K562 (cell line): ENCODE data around the gene SEMA4G. TPM values are rescaled to one million over a fixed set of nuclear protein-coding genes. Genes with fewer than 3 reads are reported as not detected.

Experiments
- ATAC-seq: fragments of 200-7000 bp; cut with Tn5 transposase; 3 replicates; pipeline ENCODE4 v1.9.1; 2020; ENCODE audit warnings: moderate library complexity
- BruUV-seq: library from RNA; stranded (reverse); fragments of 400-500 nt; replicated peaks from 2 replicates; lab custom pipeline; 2021; lab: Mats Ljungman, UMichigan
- CTCF ChIA-PET: fragments of 300-600 bp; formaldehyde crosslinking; extraction: SDS; loops from one replicate; lab custom pipeline; 2021; ENCODE audit warnings: low intra/inter-chr PET ratio; lab: Yijun Ruan, JAX
- POLR2A ChIA-PET: fragments of 300-600, 350-650 bp; sonication (Branson Sonifier 250); formaldehyde crosslinking; extraction: SDS; loops from one replicate; lab custom pipeline; 2021; ENCODE audit warnings: antibody characterized with exemption, inconsistent platforms; lab: Yijun Ruan, JAX
- DNase-seq, 4 experiments: peaks; one replicate each; pipeline versions ENCODE4 v3.0.0 to v3.0.0-alpha.2; 2011 to 2018; ENCODE audit warnings: low spot score in 3 of 4, mixed read lengths in 3 of 4; ENCODE audit errors: extremely low read depth in 1 of 4
- FAIRE-seq: peaks from 2 replicates; lab custom pipeline; 2011; peaks lifted over from hg19 to GRCh38; lab: Jason Lieb, UNC
- H2AFZ ChIP-seq: 2 replicates; pipeline ENCODE4 v1.6.0; 2011; ENCODE audit warnings: low read depth, low read length, control low read depth, inconsistent platforms
- H3K27ac ChIP-seq: fragments of 200-600 bp; 3 replicates; pipeline ENCODE4 v1.8.0; 2011; ENCODE audit warnings: low read depth, mild to moderate bottlenecking, control low read depth, inconsistent platforms, low read length, moderate library complexity, mixed read lengths; ENCODE audit errors: extremely low read depth
- H3K27me3 ChIP-seq, 2 experiments: fragments of 300-600 bp in 1 of 2; 2 replicates in 1 of 2; 3 replicates in 1 of 2; pipeline versions ENCODE4 v1.6.0 to v1.8.0; 2011; ENCODE audit warnings: inconsistent platforms in 2 of 2, low read length in 2 of 2, mild to moderate bottlenecking in 1 of 2, mixed read lengths in 1 of 2, moderate library complexity in 1 of 2; ENCODE audit not compliant: control insufficient read depth in 2 of 2, insufficient read depth in 2 of 2
- H3K36me3 ChIP-seq: fragments of 300-600 bp; 3 replicates; pipeline ENCODE4 v1.8.0; 2011; ENCODE audit warnings: mild to moderate bottlenecking, low read length, inconsistent platforms; ENCODE audit not compliant: control insufficient read depth, insufficient read depth
- H3K4me1 ChIP-seq, 2 experiments: fragments of 200-600 bp in 1 of 2; replicated peaks in 1 of 2; 2 replicates in 1 of 2; 3 replicates in 1 of 2; pipeline versions ENCODE4 v1.5.1 to v1.8.0; 2011; ENCODE audit warnings: inconsistent platforms in 2 of 2, low read length in 2 of 2, mild to moderate bottlenecking in 1 of 2, mixed read lengths in 1 of 2, moderate library complexity in 1 of 2; ENCODE audit not compliant: control insufficient read depth in 2 of 2, insufficient read depth in 2 of 2
- H3K4me2 ChIP-seq: 2 replicates; pipeline ENCODE4 v1.6.1; 2011; ENCODE audit warnings: low read length, control low read depth, inconsistent platforms, mixed read lengths; ENCODE audit not compliant: insufficient read depth
- H3K4me3 ChIP-seq: fragments of 200-600 bp; sonication (generic), shearing (Covaris generic); 2 replicates; pipeline ENCODE4 v1.5.1; 2016; ENCODE audit warnings: control low read depth, inconsistent platforms
- H3K79me2 ChIP-seq: fragments of 200-600 bp; 3 replicates; pipeline ENCODE4 v1.8.0; 2011; ENCODE audit warnings: low read length, inconsistent platforms; ENCODE audit not compliant: control insufficient read depth, insufficient read depth
- H3K9ac ChIP-seq, 2 experiments: 2 replicates each; pipeline versions ENCODE4 v1.6.0 to v1.6.1; 2011; ENCODE audit warnings: low read depth in 2 of 2, low read length in 2 of 2, control low read depth in 1 of 2, inconsistent platforms in 1 of 2, mild to moderate bottlenecking in 1 of 2, mixed read lengths in 1 of 2; ENCODE audit not compliant: insufficient read depth in 1 of 2
- H3K9me1 ChIP-seq: one replicate; pipeline ENCODE4 v1.6.0; 2011; ENCODE audit warnings: inconsistent platforms, mild to moderate bottlenecking, low read length, moderate library complexity; ENCODE audit not compliant: control insufficient read depth, insufficient read depth
- H3K9me3 ChIP-seq: replicated peaks from 2 replicates; pipeline ENCODE4 v1.5.1; 2011; ENCODE audit warnings: low read depth, low read length, inconsistent platforms; ENCODE audit not compliant: control insufficient read depth, insufficient read depth
- H4K20me1 ChIP-seq: replicated peaks from 2 replicates; pipeline ENCODE4 v1.6.1; 2011; ENCODE audit warnings: low read length, inconsistent platforms, mixed read lengths; ENCODE audit not compliant: control insufficient read depth, insufficient read depth
- CHCHD3 ChIP-seq: fragments of 250-450 bp; sonication (Bioruptor Pico); IDR thresholded peaks from 2 replicates; pipeline ENCODE4 v2.1.2; 2022; ENCODE audit warnings: mild to moderate bottlenecking
- CLOCK ChIP-seq: fragments of 250-450 bp; sonication (Bioruptor Pico); IDR thresholded peaks from 2 replicates; pipeline ENCODE4 v1.4.0; 2020; ENCODE audit warnings: mild to moderate bottlenecking, moderate library complexity, borderline replicate concordance
- ETS1 ChIP-seq: conservative IDR thresholded peaks from 2 replicates; pipeline ENCODE4 v1.6.1; 2011; ENCODE audit warnings: low read depth, mild to moderate bottlenecking, low read length; ENCODE audit not compliant: control insufficient read depth
- NCOR1 ChIP-seq: fragments of 450-650 bp; IDR thresholded peaks from 2 replicates; pipeline ENCODE4 v1.6.1; 2016; ENCODE audit warnings: mild to moderate bottlenecking, moderate library complexity
- NRF1 ChIP-seq, 2 experiments: fragments of 450-650 bp; IDR thresholded peaks in 1 of 2; conservative IDR thresholded peaks in 1 of 2; 2 replicates each; pipeline ENCODE4 v1.6.1; 2014; ENCODE audit warnings: mild to moderate bottlenecking in 2 of 2
- PHF8 ChIP-seq: fragments of 200-600 bp; sonication (generic); IDR thresholded peaks from 2 replicates; pipeline ENCODE4 v1.6.1; 2012; ENCODE audit warnings: mixed run types, mild to moderate bottlenecking, inconsistent platforms, low read length, moderate library complexity, borderline replicate concordance
- POLR3A ChIP-seq: IDR thresholded peaks from 2 replicates; pipeline ENCODE4 v1.6.1; 2011; ENCODE audit warnings: borderline replicate concordance, mild to moderate bottlenecking, moderate library complexity; ENCODE audit not compliant: insufficient read length, insufficient read depth; ENCODE audit errors: extremely low read depth
- TAF1 ChIP-seq: IDR thresholded peaks from 2 replicates; pipeline ENCODE4 v1.6.1; 2011; ENCODE audit warnings: mild to moderate bottlenecking, low read length, moderate library complexity; ENCODE audit not compliant: insufficient read depth, control insufficient read depth, severe bottlenecking; ENCODE audit errors: extremely low read depth
- THAP7 ChIP-seq: fragments of 250-450 bp; sonication (Bioruptor Pico); IDR thresholded peaks from 2 replicates; pipeline ENCODE4 v1.5.0; 2021
- VEZF1 ChIP-seq: fragments of 200-800 bp; sonication (Bioruptor generic); IDR thresholded peaks from 2 replicates; pipeline ENCODE4 v1.6.1; 2017; ENCODE audit warnings: missing genetic modification characterization, missing compliant biosample characterization
- ZBTB7A ChIP-seq: IDR thresholded peaks from 2 replicates; pipeline ENCODE4 v1.6.1; 2011; ENCODE audit warnings: low read depth, mild to moderate bottlenecking, low read length, moderate library complexity, borderline replicate concordance; ENCODE audit not compliant: control insufficient read depth
- WGBS: fragments of 100-300 bp; shearing (Covaris generic); methylation state at CpG from one replicate; pipeline ENCODE4 v1.1.6; 2016; ENCODE audit warnings: low coverage, mixed read lengths; ENCODE audit not compliant: insufficient coverage; ENCODE audit errors: missing lambda C conversion rate; 5-methylcytosine and 5-hydroxymethylcytosine counted together
- in situ Hi-C: fragments of 300-500 bp; cut with MboI; formaldehyde crosslinking; loops from 4 replicates; pipeline ENCODE4 v1.15.0; 2018; ENCODE audit warnings: inconsistent platforms, mixed read lengths
- intact Hi-C: fragments of 100-400 bp; cut with micrococcal nuclease; formaldehyde crosslinking; loops from 2 replicates; pipeline ENCODE4 v1.14.2; 2022
- polyA plus RNA-seq, 8 experiments: library from polyadenylated mRNA; depleted of rRNA in 4 of 8; stranded (reverse) in 5 of 8; unstranded in 3 of 8; fragments of >200 nt; fragmentation: Nextera tagmentation in 2 of 8; fragmentation: Illumina TruSeq in 1 of 8; extraction: Ambion mirVana in 2 of 8; extraction: Trizol in 1 of 8; gene quantifications; 2 replicates each; pipeline versions ENCODE4 v1.2.1 to v1.2.3, GENCODE V29; 2011 to 2014; ENCODE audit warnings: inconsistent platforms in 1 of 8, missing spikeins in 1 of 8
- total RNA-seq, 7 experiments: library from RNA; depleted of rRNA in 6 of 7; stranded (reverse); fragments of >200 nt in 6 of 7; fragmentation: Illumina TruSeq in 2 of 7; extraction: Trizol in 2 of 7; gene quantifications; 2 replicates each; pipeline versions ENCODE4 v1.2.1 to v1.2.3, GENCODE V29; 2011 to 2021; ENCODE audit warnings: low replicate concordance in 1 of 7

The SEMA4G gene
- total and polyA plus RNA-seq, 9 of the 15 experiments (the other 6 are each of a cell fraction or from before 2014, with no cell fraction given), result 0.40 to 7.8 (median 1.8) TPM

- ATAC-seq (peak; percentile 41; the same call in 2 of the 3 replicates), FAIRE-seq (no peak), DNase-seq (peak in 3 of 4 experiments; percentile 78 to 81 (median 80))
- peak within 1 kb of the TSS; percentile 86 for H2AFZ ChIP-seq
- intact Hi-C loops, result no loop called here
- peak within 1 kb of the TSS; percentile 100 for H3K4me2 ChIP-seq
- H3K27ac ChIP-seq, result peak within 1 kb of the TSS; percentile 93
- BruUV-seq, result no TSS peak
- ChIA-PET CTCF (interaction anchor here (0.5 to 9.3 kb wide), 3 partner anchors 13 to 67 kb away, joined by 3 to 150 read pairs (median 3); no protein-coding TSS in a partner anchor), POLR2A (interaction anchor here (0.6 to 1.0 kb wide), 3 partner anchors 12 to 64 kb away, joined by 3 to 5 read pairs (median 3); no protein-coding TSS in a partner anchor)
- H3K27me3 ChIP-seq, result no peaks in the 10 kb centered on the region
- H3K79me2 ChIP-seq, result peaks cover 64% of the 10 kb centered on the region
- peak within 1 kb of the TSS; percentile 76 for H3K4me3 ChIP-seq
- H3K9me3 ChIP-seq, result no peaks in the 10 kb centered on the region
- in situ Hi-C loops, result loop anchor here (25.0 kb wide), 1 partner anchor 1038 kb away; no protein-coding TSS in a partner anchor
- 0% methylated on average over 6 of the region's 44 CpGs for WGBS
- no peaks in the 10 kb centered on the region for H3K9me1 ChIP-seq
- H3K9ac ChIP-seq, result peak within 1 kb of the TSS; percentile 85 to 90
- peaks cover 26 to 81% of the 10 kb centered on the region in 2 experiments; a peak in 4 of 5 replicates for H3K4me1 ChIP-seq
- H3K36me3 ChIP-seq, result peaks cover 30% of the 10 kb centered on the region; the same call in 2 of the 3 replicates
- no peak for TF ChIP-seq CLOCK (CRISPR knock-in tag)
- no peak for TF ChIP-seq TAF1
- no peak for TF ChIP-seq CHCHD3 (CRISPR knock-in tag)
- TF ChIP-seq POLR3A, result no peak
- TF ChIP-seq NRF1 (conservative IDR thresholded peaks at IDR 0.05 in 1 of 2, IDR thresholded peaks at IDR 0.05 in 1 of 2), result 0 out of 4 replicates have a peak, but pooled peaks have one; percentile 6 to 8
- TF ChIP-seq PHF8, result peak; percentile 27; the same call in 1 of the 2 replicates
- TF ChIP-seq VEZF1 (CRISPR knock-in tag), result peak; percentile 88
- 0 out of 2 replicates have a peak, but pooled peaks have one; percentile 4 for TF ChIP-seq ETS1
- peak; percentile 88; the same call in 1 of the 2 replicates for TF ChIP-seq ZBTB7A
- TF ChIP-seq NCOR1, result no peak
- no peak for TF ChIP-seq THAP7 (CRISPR knock-in tag)
- H4K20me1 ChIP-seq, result no peaks in the 10 kb centered on the region
Measured at GRCh38 chr10:100999742-101000126, 30.4 kb downstream of the SEMA4G start, which contains the start of gene LZTS2. Gene LZTS2, plus strand, starts transcription at chr10:100999808. Its CDS starts 2,731 bp downstream, at chr10:101002539.
